ENCODE results near the gene RPL15. TPM values are rescaled to one million over a fixed set of nuclear protein-coding genes. Genes with fewer than 3 reads are reported as not detected.
"Not testable (repeated sequence)": the region's sequence is repeated elsewhere in the genome, so short reads cannot be mapped to it uniquely, and the experiment has no call there.

The RPL15 gene
- total and polyA plus RNA-seq, 11 donors: 834 to 3,123 (median 1,014) TPM

- Histone ChIP-seq H3K27me3 (no peaks in the 10 kb centered on the region), H3K27ac (peak overlapping the region; percentile 31 to 96 (median 90)), H3K4me3 (peak overlapping the region; percentile 76 to 99 (median 85)), H3K9me3 (no peaks in the 10 kb centered on the region), H3K4me1 (peaks cover 7 to 48% (median 25%) of the 10 kb centered on the region in 12 donors), H3K36me3 (peaks cover 0 to 35% (median 34%) of the 10 kb centered on the region in 9 donors)
- DNase-seq (peak in 1 of 5 donors; percentile 57), ATAC-seq (peak; percentile 32 to 67 (median 52))
- intact Hi-C loops (cut with DNase I): loop anchor here in 3 of 10 donors (2.0 kb wide), 2 partner anchors 28 to 30 kb away; partner anchors contain the start of gene NR1D2 (in 2 of the 3)
- WGBS, 4 donors: 1 to 2% (median 2%) methylated on average over 22 to 48 of the region's 48 CpGs
- TF ChIP-seq CTCF (IDR thresholded peaks at IDR 0.05) (no peak), POLR2A (IDR thresholded peaks at IDR 0.05) (no peak)
Observed at GRCh38 chr3:23916152-23916885, 613 bp upstream of the RPL15 start.

DNA sequence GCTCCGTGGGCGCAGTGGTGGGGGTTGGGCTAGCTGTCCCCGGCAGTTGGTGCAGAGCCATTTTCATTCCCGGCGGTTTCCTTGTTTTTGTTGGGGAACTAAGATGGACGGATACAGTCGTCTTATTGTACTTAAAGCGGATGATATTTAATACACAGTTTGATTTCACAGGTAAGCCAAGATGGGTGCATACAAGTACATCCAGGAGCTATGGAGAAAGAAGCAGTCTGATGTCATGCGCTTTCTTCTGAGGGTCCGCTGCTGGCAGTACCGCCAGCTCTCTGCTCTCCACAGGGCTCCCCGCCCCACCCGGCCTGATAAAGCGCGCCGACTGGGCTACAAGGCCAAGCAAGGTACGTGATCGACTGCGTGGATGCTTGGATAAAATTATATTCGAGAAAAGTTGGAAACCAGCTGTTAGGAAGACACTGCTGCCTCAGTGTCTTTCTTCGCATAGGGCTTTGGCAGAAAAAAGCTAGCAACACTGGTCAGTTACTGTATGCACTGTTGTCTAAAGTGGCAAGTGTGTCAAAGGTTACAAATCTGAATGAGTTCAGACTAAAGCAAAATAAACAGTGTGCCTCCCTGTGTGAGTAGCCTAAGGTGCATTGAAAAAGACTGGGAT lies 859 bp downstream of the RPL15 start:
- H3K27me3 ChIP-seq, H3K9me3 ChIP-seq: not testable (repeated sequence)
- 1 to 2% (median 1%) methylated on average over 15 to 21 of the region's 21 CpGs for WGBS, 4 donors
- intact Hi-C loops (cut with DNase I): loop anchor here in 5 of 10 donors (1.0 to 2.0 kb wide), 3 partner anchors 27 to 29 kb away; partner anchors contain the start of gene NR1D2 (in 4 of the 5)
- ATAC-seq (peak in 2 of 4 donors; percentile 55 to 76), DNase-seq (peak in 2 of 5 donors; percentile 75 to 79)
- peaks cover 7 to 48% (median 25%) of the 10 kb centered on the region in 12 donors for H3K4me1 ChIP-seq
- H3K36me3 ChIP-seq: peaks cover 0 to 49% (median 43%) of the 10 kb centered on the region in 9 donors
- peak overlapping the region; percentile 76 to 99 (median 85) for H3K4me3 ChIP-seq
- peak overlapping the region; percentile 66 to 96 (median 92) for H3K27ac ChIP-seq

- peaks cover 7 to 48% (median 25%) of the 10 kb centered on the region in 12 donors for H3K4me1 ChIP-seq
- H3K36me3 ChIP-seq: peaks cover 0 to 51% (median 43%) of the 10 kb centered on the region in 9 donors
- H3K9me3 ChIP-seq; intact Hi-C loops (cut with DNase I); ATAC-seq; H3K27me3 ChIP-seq; DNase-seq: not testable (repeated sequence)
- H3K4me3 ChIP-seq: peak overlapping the region; percentile 76 to 99 (median 85)
- H3K27ac ChIP-seq: peak overlapping the region in 10 of 12 donors; percentile 79 to 96 (median 93)
- WGBS, 4 donors: 27 to 35% (median 27%) methylated on average over 12 of the region's 12 CpGs
Observed at GRCh38 chr3:23918331-23918730, 1.4 kb downstream of the RPL15 start.

DNA sequence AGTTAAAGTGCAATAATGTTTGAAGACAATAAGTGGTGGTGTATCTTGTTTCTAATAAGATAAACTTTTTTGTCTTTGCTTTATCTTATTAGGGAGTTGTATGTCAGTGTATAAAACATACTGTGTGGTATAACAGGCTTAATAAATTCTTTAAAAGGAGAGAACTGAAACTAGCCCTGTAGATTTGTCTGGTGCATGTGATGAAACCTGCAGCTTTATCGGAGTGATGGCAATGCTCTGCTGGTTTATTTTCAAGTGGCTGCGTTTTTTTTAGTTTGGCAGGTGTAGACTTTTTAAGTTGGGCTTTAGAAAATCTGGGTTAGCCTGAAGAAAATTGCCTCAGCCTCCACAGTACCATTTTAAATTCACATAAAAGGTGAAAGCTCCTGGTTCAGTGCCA lies 2.7 kb downstream of the RPL15 start:
- H3K4me1 ChIP-seq: peaks cover 7 to 46% (median 23%) of the 10 kb centered on the region in 12 donors
- intact Hi-C loops (cut with DNase I): loop anchor here in 1 of 10 donors (2.0 kb wide), 1 partner anchor 25 kb away; the partner anchor contains the start of gene NR1D2
- WGBS, 4 donors: 38 to 61% (median 49%) methylated on average over 2 of the region's 2 CpGs

More for the DNA sequence above, 2.7 kb downstream of the RPL15 start:
- DNase-seq (no peak), ATAC-seq (no peak)
- no peaks in the 10 kb centered on the region for H3K27me3 ChIP-seq
- H3K9me3 ChIP-seq: no peaks in the 10 kb centered on the region
- H3K27ac ChIP-seq: no peak overlapping the region
- H3K36me3 ChIP-seq: peaks cover 0 to 51% (median 43%) of the 10 kb centered on the region in 9 donors
- TF ChIP-seq POLR2A (IDR thresholded peaks at IDR 0.05) (no peak), CTCF (IDR thresholded peaks at IDR 0.05) (no peak)
- peak overlapping the region in 1 of 12 donors; percentile 15 for H3K4me3 ChIP-seq
